GM23248 (cell line): ENCODE measurements around the gene ONECUT1. TPM values are rescaled to one million over a fixed set of nuclear protein-coding genes. Genes with fewer than 3 reads are reported as not detected.

ENCODE experiments used
- DNase-seq: peaks from one replicate; pipeline ENCODE4 v3.0.0-alpha.2; 2015
- H2AFZ ChIP-seq: fragments of 200-600 bp; sonication (generic); 2 replicates; pipeline ENCODE4 v1.6.1; 2016; ENCODE audit warnings: antibody characterized with exemption
- H3F3A ChIP-seq: fragments of 200-600 bp; sonication (generic); 2 replicates; pipeline ENCODE4 v1.6.1; 2016; ENCODE audit warnings: mild to moderate bottlenecking, antibody characterized with exemption, mixed run types; ENCODE audit not compliant: insufficient read depth
- H3K27ac ChIP-seq: fragments of 200-600 bp; sonication (generic); 2 replicates; pipeline ENCODE4 v1.5.1; 2016; ENCODE audit warnings: mild to moderate bottlenecking
- H3K27me3 ChIP-seq: fragments of 200-600 bp; sonication (generic); replicated peaks from 2 replicates; pipeline ENCODE4 v1.6.1; 2016; ENCODE audit warnings: mild to moderate bottlenecking; ENCODE audit not compliant: insufficient read depth
- H3K36me3 ChIP-seq: fragments of 200-600 bp; sonication (generic); 2 replicates; pipeline ENCODE4 v1.6.1; 2016; ENCODE audit warnings: low read depth, mild to moderate bottlenecking
- H3K4me1 ChIP-seq: fragments of 200-600 bp; sonication (generic); 2 replicates; pipeline ENCODE4 v1.6.1; 2016; ENCODE audit warnings: mild to moderate bottlenecking; ENCODE audit not compliant: insufficient read depth
- H3K4me2 ChIP-seq: fragments of 200-600 bp; sonication (generic); one replicate; pipeline ENCODE4 v1.6.1; 2016; ENCODE audit warnings: mild to moderate bottlenecking; ENCODE audit not compliant: unreplicated experiment
- H3K4me3 ChIP-seq: fragments of 200-600 bp; sonication (generic); 2 replicates; pipeline ENCODE4 v1.5.1; 2016; ENCODE audit warnings: mild to moderate bottlenecking
- H3K79me2 ChIP-seq: fragments of 200-600 bp; sonication (generic); 2 replicates; pipeline ENCODE4 v1.6.1; 2016; ENCODE audit warnings: mild to moderate bottlenecking; ENCODE audit not compliant: insufficient read depth
- H3K9ac ChIP-seq: fragments of 200-600 bp; sonication (generic); 2 replicates; pipeline ENCODE4 v1.6.1; 2016; ENCODE audit warnings: mild to moderate bottlenecking
- H3K9me2 ChIP-seq: fragments of 200-600 bp; sonication (generic); 2 replicates; pipeline ENCODE4 v1.6.1; 2016; ENCODE audit warnings: mixed run types, mild to moderate bottlenecking, moderate library complexity; ENCODE audit not compliant: insufficient read depth
- H3K9me3 ChIP-seq: fragments of 200-600 bp; sonication (generic); one replicate; pipeline ENCODE4 v1.6.1; 2017; ENCODE audit warnings: low read depth
- H4K20me1 ChIP-seq: fragments of 200-600 bp; sonication (generic); 2 replicates; pipeline ENCODE4 v1.6.0; 2016; ENCODE audit not compliant: insufficient read depth
- EZH2 ChIP-seq: fragments of 200-600 bp; sonication (generic); IDR thresholded peaks from 2 replicates; pipeline ENCODE4 v1.6.1; 2018; ENCODE audit warnings: antibody characterized with exemption, mild to moderate bottlenecking; ENCODE audit not compliant: insufficient read depth, poor library complexity, severe bottlenecking
- EZH2phosphoT487 ChIP-seq: fragments of 200-600 bp; sonication (generic); IDR thresholded peaks from 2 replicates; pipeline ENCODE4 v1.6.1; 2018; ENCODE audit warnings: antibody characterized with exemption, moderate library complexity, mild to moderate bottlenecking, low read depth; ENCODE audit not compliant: insufficient read depth
- WGBS, 2 experiments: methylation state at CpG; one replicate each; pipeline ENCODE4 v1.1.6; 2015 to 2017; ENCODE audit warnings: low lambda C conversion rate in 2 of 2, low coverage in 1 of 2; ENCODE audit errors: missing lambda C conversion rate in 2 of 2; 5-methylcytosine and 5-hydroxymethylcytosine counted together
- in situ Hi-C: fragments of 300-500 bp; cut with MboI; formaldehyde crosslinking; loops from 2 replicates; pipeline ENCODE4 v1.15.0; 2020
- polyA plus RNA-seq: library from polyadenylated mRNA; unstranded; fragments of >200 nt; fragmentation: Nextera tagmentation; extraction: Ambion mirVana; gene quantifications from 2 replicates; pipeline ENCODE4 v1.2.1, GENCODE V29; 2016
- total RNA-seq: library from RNA; depleted of rRNA; stranded (reverse); fragments of >200 nt; shearing (Covaris generic); gene quantifications from 2 replicates; pipeline ENCODE4 v1.2.3, GENCODE V29; 2014

The ONECUT1 gene
- total and polyA plus RNA-seq, 2 experiments from 2014 or later = not detected

DNA sequence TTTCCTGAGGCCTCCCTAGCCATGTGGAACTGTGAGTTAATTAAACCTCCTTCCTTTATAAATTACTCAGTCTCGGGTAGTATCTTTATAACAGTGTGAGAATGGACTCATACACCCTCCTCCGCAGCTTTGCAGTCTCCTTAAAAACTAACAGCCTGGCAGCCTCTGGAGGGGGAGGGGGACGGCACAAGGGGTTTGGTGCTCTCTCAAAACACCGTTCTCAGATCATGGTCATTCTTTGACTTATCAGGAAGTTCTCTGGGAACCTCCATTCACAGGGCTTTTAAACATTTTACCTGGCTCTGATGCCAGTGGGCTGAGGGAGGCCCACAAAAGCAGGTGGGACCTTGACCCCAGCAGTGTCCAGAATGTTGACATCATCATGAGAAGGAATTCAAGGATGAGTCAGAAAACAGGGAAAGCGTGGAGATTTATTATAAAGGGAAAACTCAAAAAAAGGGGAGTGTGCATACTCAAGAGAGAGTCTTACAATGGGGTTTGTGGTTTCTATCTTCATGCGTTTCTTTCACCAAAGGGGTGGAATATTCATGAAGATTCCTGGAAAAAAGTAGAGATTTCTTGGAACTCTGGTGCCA is 43.9 kb downstream of the ONECUT1 start:
- Histone ChIP-seq H3F3A (no peaks in the 10 kb centered on the region), H4K20me1 (no peaks in the 10 kb centered on the region), H3K4me1 (no peaks in the 10 kb centered on the region), H3K9me2 (no peaks in the 10 kb centered on the region), H3K36me3 (no peaks in the 10 kb centered on the region), H3K9ac (no peak overlapping the region), H3K79me2 (no peaks in the 10 kb centered on the region), H3K27me3 (peaks cover 28% of the 10 kb centered on the region), H3K4me2 (no peak overlapping the region), H3K4me3 (no peak overlapping the region), H3K9me3 (no peaks in the 10 kb centered on the region), H2AFZ (no peak overlapping the region), H3K27ac (no peak overlapping the region)
- TF ChIP-seq EZH2 (no peak), EZH2phosphoT487 (no peak)
- WGBS, 2 experiments = 55 to 59% methylated on average over 6 of the region's 6 CpGs
- DNase-seq = no peak
- in situ Hi-C loops = loop anchor here (25.0 kb wide), 1 partner anchor 409 kb away; no protein-coding TSS in a partner anchor

- WGBS, 2 experiments = 57 to 59% methylated on average over 12 of the region's 12 CpGs
- Histone ChIP-seq H3K79me2 (no peaks in the 10 kb centered on the region), H3K27ac (no peak overlapping the region), H3K4me2 (no peak overlapping the region), H3K36me3 (no peaks in the 10 kb centered on the region), H4K20me1 (no peaks in the 10 kb centered on the region), H3K9me2 (no peaks in the 10 kb centered on the region), H2AFZ (no peak overlapping the region), H3K27me3 (peaks cover 27% of the 10 kb centered on the region), H3F3A (no peaks in the 10 kb centered on the region), H3K9me3 (no peaks in the 10 kb centered on the region), H3K4me3 (no peak overlapping the region), H3K9ac (no peak overlapping the region), H3K4me1 (no peaks in the 10 kb centered on the region)
- DNase-seq = no peak
- TF ChIP-seq EZH2 = no peak
- TF ChIP-seq EZH2phosphoT487 = no peak
- in situ Hi-C loops = loop anchor here (25.0 kb wide), 1 partner anchor 408 kb away; no protein-coding TSS in a partner anchor
Measured at GRCh38 chr15:52745326-52746161, 44.6 kb downstream of the ONECUT1 start.

DNA sequence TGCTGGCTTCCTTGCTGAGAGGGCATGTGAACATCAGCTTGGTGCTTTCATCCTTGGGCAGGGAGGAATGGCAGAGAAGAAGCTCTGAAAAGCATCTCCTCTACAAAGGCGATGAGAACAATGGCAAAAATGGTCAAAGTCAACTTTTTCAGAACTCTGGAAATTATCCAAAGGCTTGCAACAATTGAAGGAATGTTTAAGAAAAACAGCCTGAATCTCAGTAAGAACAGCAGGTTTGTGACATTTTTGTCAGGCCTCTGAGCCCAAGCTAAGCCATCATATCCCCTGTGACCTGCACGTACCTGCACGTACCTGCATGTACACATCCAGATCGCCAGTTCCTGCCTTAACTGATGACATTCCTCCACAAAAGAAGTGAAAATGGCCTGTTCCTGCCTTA is 51.8 kb downstream of the ONECUT1 start:
- Histone ChIP-seq H3K4me3 (no peak overlapping the region), H3K27ac (0 out of 2 replicates have a peak overlapping the region, but pooled peaks have one; percentile 24), H3K9ac (no peak overlapping the region), H3K79me2 (no peaks in the 10 kb centered on the region), H3K27me3 (no peaks in the 10 kb centered on the region; the same call in 1 of the 2 replicates), H3K9me2 (no peaks in the 10 kb centered on the region), H4K20me1 (no peaks in the 10 kb centered on the region), H3F3A (peaks cover 16% of the 10 kb centered on the region; the same call in 1 of the 2 replicates), H3K4me1 (peaks cover 23% of the 10 kb centered on the region), H3K9me3 (no peaks in the 10 kb centered on the region), H3K4me2 (peak overlapping the region; percentile 10), H3K36me3 (no peaks in the 10 kb centered on the region), H2AFZ (no peak overlapping the region)
- peak; percentile 33 for DNase-seq
- in situ Hi-C loops = loop anchor here (10.0 to 25.0 kb wide), 2 partner anchors 401 to 484 kb away; no protein-coding TSS in a partner anchor
- WGBS, 2 experiments = 95 to 97% methylated on average over 4 of the region's 4 CpGs
- TF ChIP-seq EZH2phosphoT487 (no peak), EZH2 (no peak)

GRCh38 chr15:52737720-52738119 is 52.4 kb downstream of the ONECUT1 start:
- Histone ChIP-seq H3K9me2 (no peaks in the 10 kb centered on the region), H3K4me3 (no peak overlapping the region)
- WGBS, 2 experiments = 24 to 26% methylated on average over 3 of the region's 3 CpGs

More at GRCh38 chr15:52737720-52738119, 52.4 kb downstream of the ONECUT1 start:
- H3K4me2 ChIP-seq = peak overlapping the region; percentile 10
- TF ChIP-seq EZH2 (no peak), EZH2phosphoT487 (no peak)
- H4K20me1 ChIP-seq = no peaks in the 10 kb centered on the region
- in situ Hi-C loops = loop anchor here (10.0 to 25.0 kb wide), 2 partner anchors 400 to 483 kb away; no protein-coding TSS in a partner anchor
- H3K27ac ChIP-seq = 0 out of 2 replicates have a peak overlapping the region, but pooled peaks have one; percentile 24
- peaks cover 23% of the 10 kb centered on the region for H3K4me1 ChIP-seq
- H3K9me3 ChIP-seq = no peaks in the 10 kb centered on the region
- H3K9ac ChIP-seq = no peak overlapping the region
- no peak overlapping the region for H2AFZ ChIP-seq
- peak; percentile 74 for DNase-seq
- peaks cover 16% of the 10 kb centered on the region; the same call in 1 of the 2 replicates for H3F3A ChIP-seq
- no peaks in the 10 kb centered on the region; the same call in 1 of the 2 replicates for H3K27me3 ChIP-seq
- no peaks in the 10 kb centered on the region for H3K36me3 ChIP-seq
- H3K79me2 ChIP-seq = no peaks in the 10 kb centered on the region
